Right atrium auricular region (tissue), 2 donors: ENCODE measurements around the gene NDFIP1. TPM values are rescaled to one million over a fixed set of nuclear protein-coding genes. Genes with fewer than 3 reads are reported as not detected.

Experiments
- DNase-seq: peaks from one replicate; pipeline ENCODE4 v3.0.0-alpha.2; 2019; ENCODE audit warnings: low spot score
- H3K27ac ChIP-seq, 2 donors: fragments of 200-600 bp; sonication (generic); 1 replicate in 1 of 2; 2 replicates in 1 of 2; pipeline ENCODE4 v1.5.1; 2016 to 2019
- H3K27me3 ChIP-seq, 2 donors: fragments of 200-600 bp; sonication (generic); one replicate each; pipeline versions ENCODE4 v1.5.1 to v1.6.0; 2017 to 2019
- H3K36me3 ChIP-seq: fragments of 200-600 bp; sonication (generic); one replicate; pipeline ENCODE4 v1.5.1; 2016
- H3K4me1 ChIP-seq, 2 donors: fragments of 200-600 bp; sonication (generic); one replicate each; pipeline versions ENCODE4 v1.5.1 to v1.6.0; 2017 to 2019
- H3K4me3 ChIP-seq, 2 donors: fragments of 200-600 bp; sonication (generic); 1 replicate in 1 of 2; 2 replicates in 1 of 2; pipeline ENCODE4 v1.5.1; 2017 to 2019; ENCODE audit warnings: mild to moderate bottlenecking in 1 of 2, moderate library complexity in 1 of 2
- H3K9me3 ChIP-seq, 2 donors: fragments of 200-600 bp; sonication (generic); one replicate each; pipeline ENCODE4 v1.5.1; 2019
- CTCF ChIP-seq, 2 donors: fragments of 200-600 bp; sonication (generic); IDR thresholded peaks; one replicate each; pipeline ENCODE4 v1.5.1; 2019; ENCODE audit warnings: antibody characterized with exemption in 2 of 2
- total RNA-seq, 2 donors: library from RNA; depleted of rRNA; stranded (reverse); fragments of >200 nt; gene quantifications; one replicate each; pipeline ENCODE4 v1.1.0, GENCODE V29; 2016

NDFIP1 gene, protein sequence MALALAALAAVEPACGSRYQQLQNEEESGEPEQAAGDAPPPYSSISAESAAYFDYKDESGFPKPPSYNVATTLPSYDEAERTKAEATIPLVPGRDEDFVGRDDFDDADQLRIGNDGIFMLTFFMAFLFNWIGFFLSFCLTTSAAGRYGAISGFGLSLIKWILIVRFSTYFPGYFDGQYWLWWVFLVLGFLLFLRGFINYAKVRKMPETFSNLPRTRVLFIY
- total RNA-seq, result 10 to 100 TPM; 69.3 to 75.0 TPM

- peak within 1 kb of the TSS; percentile 97 to 100 for H3K27ac ChIP-seq
- H3K4me1 ChIP-seq, result peaks cover 0 to 43% of the 10 kb centered on the region in 2 donors
- no peaks in the 10 kb centered on the region for H3K36me3 ChIP-seq
- peak; percentile 79 for DNase-seq
- peak in 1 of 2 donors; percentile 42 for TF ChIP-seq CTCF (IDR thresholded peaks at IDR 0.05)
- no peaks in the 10 kb centered on the region for H3K9me3 ChIP-seq
- H3K4me3 ChIP-seq, result peak within 1 kb of the TSS; percentile 84 to 85
- no peaks in the 10 kb centered on the region for H3K27me3 ChIP-seq
These were observed at the start of gene NDFIP1 for GRCh38 chr5:142108432-142109330. TSS of gene NDFIP1 (plus strand) at chr5:142108779. CDS start at chr5:142108975, 196 bp downstream.

- H3K36me3 ChIP-seq, result no peaks in the 10 kb centered on the region
- H3K4me3 ChIP-seq, result no peak overlapping the region
- no peak overlapping the region for H3K27ac ChIP-seq
- no peaks in the 10 kb centered on the region for H3K9me3 ChIP-seq
- H3K4me1 ChIP-seq, result peaks cover 0 to 29% of the 10 kb centered on the region in 2 donors
- peak in 1 of 2 donors; percentile 42 for TF ChIP-seq CTCF (IDR thresholded peaks at IDR 0.05)
- no peaks in the 10 kb centered on the region for H3K27me3 ChIP-seq
- DNase-seq, result no peak
These were observed 49.2 kb upstream of the NDFIP1 start for GRCh38 chr5:142059304-142059940.

DNA sequence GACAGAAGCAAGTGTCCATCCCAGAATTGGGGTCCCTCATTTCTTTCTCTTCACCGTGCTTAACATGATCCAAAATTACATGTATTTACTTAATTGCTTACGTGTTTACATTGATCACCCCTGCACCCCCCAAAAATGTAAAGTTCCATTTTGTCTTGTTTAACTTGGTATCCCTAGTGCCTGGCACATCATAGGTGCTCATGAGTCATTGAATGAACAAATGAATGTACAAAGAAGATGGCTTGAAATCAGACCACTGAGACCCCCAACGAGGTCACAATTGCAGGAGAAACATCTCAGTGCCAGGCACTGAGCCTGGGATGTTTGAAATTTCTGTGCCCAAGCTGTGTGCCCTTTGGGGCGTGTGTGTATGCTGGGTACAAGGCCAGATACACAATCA is 45.2 kb upstream of the NDFIP1 start:
- Histone ChIP-seq H3K27ac (peak overlapping the region; percentile 44 to 61), H3K4me3 (peak overlapping the region in 1 of 2 donors; percentile 33)
- no peak for DNase-seq

GRCh38 chr5:142063878-142064331 is 44.7 kb upstream of the NDFIP1 start:
- peak; percentile 83 for DNase-seq
- Histone ChIP-seq H3K4me1 (peaks cover 0 to 31% of the 10 kb centered on the region in 2 donors), H3K27ac (peak overlapping the region; percentile 44 to 61), H3K4me3 (peak overlapping the region in 1 of 2 donors; percentile 33), H3K27me3 (no peaks in the 10 kb centered on the region), H3K36me3 (no peaks in the 10 kb centered on the region), H3K9me3 (no peaks in the 10 kb centered on the region)
- no peak for TF ChIP-seq CTCF (IDR thresholded peaks at IDR 0.05)

More for the DNA sequence above, 45.2 kb upstream of the NDFIP1 start:
- Histone ChIP-seq H3K9me3 (no peaks in the 10 kb centered on the region), H3K36me3 (no peaks in the 10 kb centered on the region), H3K27me3 (no peaks in the 10 kb centered on the region), H3K4me1 (peaks cover 0 to 31% of the 10 kb centered on the region in 2 donors)
- TF ChIP-seq CTCF (IDR thresholded peaks at IDR 0.05), result no peak

GRCh38 chr5:142065273-142065672 is 43.3 kb upstream of the NDFIP1 start:
- peaks cover 0 to 22% of the 10 kb centered on the region in 2 donors for H3K4me1 ChIP-seq
- no peak overlapping the region for H3K27ac ChIP-seq
- H3K4me3 ChIP-seq, result no peak overlapping the region
- H3K27me3 ChIP-seq, result no peaks in the 10 kb centered on the region
- no peak for TF ChIP-seq CTCF (IDR thresholded peaks at IDR 0.05)
- no peaks in the 10 kb centered on the region for H3K9me3 ChIP-seq
- no peaks in the 10 kb centered on the region for H3K36me3 ChIP-seq
- no peak for DNase-seq
